ENCODE results near the gene NEURL3. TPM values are rescaled to one million over a fixed set of nuclear protein-coding genes. Genes with fewer than 3 reads are reported as not detected.
"Not testable (repeated sequence)": the region's sequence is repeated elsewhere in the genome, so short reads cannot be mapped to it uniquely, and the experiment has no call there.

The NEURL3 gene
- total and polyA plus RNA-seq, 5 experiments from 2014 or later, result 0.16 to 0.39 TPM; not detected in 3

DNA sequence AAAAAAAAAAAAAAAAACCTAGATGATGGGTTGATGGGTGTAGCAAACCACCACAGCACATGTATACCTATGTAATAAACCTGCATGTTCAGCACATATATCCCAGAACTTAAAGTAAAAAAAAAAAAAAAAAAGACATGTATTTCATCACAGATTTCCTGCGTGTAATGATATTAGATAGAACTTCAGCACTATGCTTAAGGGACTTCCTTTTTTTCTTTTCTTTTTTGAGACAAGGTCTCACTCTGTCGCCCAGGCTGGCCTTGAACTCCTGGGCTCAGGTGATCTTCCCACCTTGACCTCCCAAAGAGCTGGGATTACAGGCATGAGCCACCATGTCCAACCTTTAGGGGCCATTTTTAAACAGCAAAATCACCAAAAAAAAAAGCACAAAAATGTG, 42.0 kb downstream of the NEURL3 start:
- peaks cover 0 to 19% (median 3%) of the 10 kb centered on the region in 9 donors for H3K9me3 Mint-ChIP-seq

DNA sequence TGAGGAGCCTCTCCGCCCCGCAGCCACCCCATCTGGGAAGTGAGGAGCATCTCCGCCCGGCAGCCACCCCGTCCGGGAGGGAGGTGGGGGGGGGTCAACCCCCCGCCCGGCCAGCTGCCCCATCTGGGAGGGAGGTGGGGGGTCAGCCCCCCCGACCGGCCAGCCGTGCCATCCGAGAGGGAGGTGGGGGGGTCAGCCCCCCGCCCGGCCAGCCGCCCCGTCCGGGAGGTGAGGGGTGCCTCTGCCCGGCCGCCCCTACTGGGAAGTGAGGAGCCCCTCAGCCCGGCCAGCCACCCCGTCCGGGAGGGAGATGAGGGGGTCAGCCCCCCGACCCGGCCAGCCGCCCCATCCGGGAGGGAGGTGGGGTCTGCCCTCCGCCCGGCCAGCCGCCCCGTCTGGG, 43.5 kb downstream of the NEURL3 start:
- peaks cover 0 to 19% (median 3%) of the 10 kb centered on the region in 9 donors for H3K9me3 Mint-ChIP-seq
- ATAC-seq, H3K27me3 Mint-ChIP-seq, POLR2A ChIA-PET, DNase-seq, H3K36me3 Mint-ChIP-seq, H3K27ac Mint-ChIP-seq, H3K4me3 Mint-ChIP-seq, H3K4me1 Mint-ChIP-seq: not testable (repeated sequence)

More for the DNA sequence above, 42.0 kb downstream of the NEURL3 start:
- no peak for ATAC-seq
- no peak for DNase-seq
- Mint-ChIP-seq H3K27ac (no peak overlapping the region), H3K36me3 (peaks cover 0 to 5% (median 0%) of the 10 kb centered on the region in 3 donors), H3K27me3 (no peaks in the 10 kb centered on the region), H3K4me1 (no peaks in the 10 kb centered on the region), H3K4me3 (no peak overlapping the region)
- POLR2A ChIA-PET, result no interaction called here

DNA sequence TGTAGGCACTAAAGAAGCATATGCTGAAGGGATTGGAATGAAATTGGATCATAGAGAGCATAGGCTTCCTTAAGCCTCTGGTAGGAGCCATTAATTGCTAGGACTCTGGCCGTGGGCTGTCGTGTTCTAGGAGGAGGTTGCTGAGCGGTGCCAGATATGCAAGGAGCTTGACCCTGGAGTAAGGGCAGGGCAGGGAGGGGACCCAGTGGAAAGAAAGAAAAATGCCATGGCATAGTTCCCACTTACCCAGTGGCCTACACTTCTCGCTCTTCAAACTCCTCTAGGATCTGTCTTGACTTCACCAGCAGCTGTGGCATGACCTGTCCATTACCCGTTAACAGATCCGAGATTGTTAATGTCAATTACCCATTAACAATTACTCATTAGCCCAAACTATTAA, 53.1 kb downstream of the NEURL3 start:
- no peak for ATAC-seq
- no peaks in the 10 kb centered on the region for H3K36me3 Mint-ChIP-seq
- H3K4me1 Mint-ChIP-seq, result no peaks in the 10 kb centered on the region
- no peaks in the 10 kb centered on the region for H3K27me3 Mint-ChIP-seq
- DNase-seq, result no peak
- no peak overlapping the region for H3K4me3 Mint-ChIP-seq
- peaks cover 0 to 3% (median 0%) of the 10 kb centered on the region in 9 donors for H3K9me3 Mint-ChIP-seq
- POLR2A ChIA-PET, result no interaction called here
- no peak overlapping the region for H3K27ac Mint-ChIP-seq

DNA sequence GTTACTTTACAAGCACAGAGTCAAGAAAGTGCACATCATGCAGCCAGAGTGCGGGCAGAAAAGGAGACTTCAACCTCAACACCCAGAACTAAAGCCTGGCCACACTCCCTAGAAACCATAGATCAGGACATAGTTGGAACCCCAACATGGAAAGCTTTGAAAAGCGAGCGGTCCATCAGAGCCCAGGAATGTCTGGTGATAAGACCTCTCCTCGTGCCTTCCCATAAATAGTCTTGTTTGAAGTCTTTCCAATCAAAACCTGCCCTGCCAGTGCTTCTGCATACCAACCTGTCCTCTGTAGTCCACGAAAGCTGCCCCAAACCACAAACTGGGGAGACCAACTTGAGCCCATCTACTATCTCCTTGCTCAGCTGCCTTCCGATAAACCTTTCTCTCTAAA, 55.5 kb downstream of the NEURL3 start:
- H3K27me3 Mint-ChIP-seq, result no peaks in the 10 kb centered on the region
- ATAC-seq (no peak), DNase-seq (no peak)
- H3K4me1 Mint-ChIP-seq, result no peaks in the 10 kb centered on the region
- POLR2A ChIA-PET, result no interaction called here
- H3K36me3 Mint-ChIP-seq, result no peaks in the 10 kb centered on the region
- H3K27ac Mint-ChIP-seq, result no peak overlapping the region
- H3K4me3 Mint-ChIP-seq, result no peak overlapping the region
- H3K9me3 Mint-ChIP-seq, result peaks cover 0 to 3% (median 0%) of the 10 kb centered on the region in 9 donors

DNA sequence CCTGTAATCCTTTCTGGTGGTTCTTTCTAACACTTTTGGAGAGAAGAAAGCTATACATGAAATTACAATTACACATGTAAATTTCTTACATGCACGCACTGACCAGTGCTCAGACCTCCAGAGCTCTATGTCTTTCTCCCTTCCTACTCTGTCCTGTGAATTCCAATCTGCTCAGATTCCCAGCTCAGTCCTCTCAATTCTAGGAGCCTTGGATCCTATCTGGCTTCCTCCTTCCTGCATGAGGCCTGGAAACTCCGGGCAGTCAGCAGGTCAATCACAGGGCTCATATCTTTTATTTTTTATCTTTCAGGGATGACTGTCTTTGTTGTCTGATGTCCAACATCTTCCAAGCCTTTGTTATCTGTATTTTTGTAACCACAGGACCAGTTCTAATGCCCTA, 56.0 kb downstream of the NEURL3 start:
- no peaks in the 10 kb centered on the region for H3K27me3 Mint-ChIP-seq
- H3K36me3 Mint-ChIP-seq, result no peaks in the 10 kb centered on the region
- POLR2A ChIA-PET, result no interaction called here
- no peak overlapping the region for H3K4me3 Mint-ChIP-seq
- no peak for DNase-seq
- H3K4me1 Mint-ChIP-seq, result no peaks in the 10 kb centered on the region
- H3K27ac Mint-ChIP-seq, result no peak overlapping the region
- H3K9me3 Mint-ChIP-seq, result peaks cover 0 to 3% (median 0%) of the 10 kb centered on the region in 9 donors
- no peak for ATAC-seq

DNA sequence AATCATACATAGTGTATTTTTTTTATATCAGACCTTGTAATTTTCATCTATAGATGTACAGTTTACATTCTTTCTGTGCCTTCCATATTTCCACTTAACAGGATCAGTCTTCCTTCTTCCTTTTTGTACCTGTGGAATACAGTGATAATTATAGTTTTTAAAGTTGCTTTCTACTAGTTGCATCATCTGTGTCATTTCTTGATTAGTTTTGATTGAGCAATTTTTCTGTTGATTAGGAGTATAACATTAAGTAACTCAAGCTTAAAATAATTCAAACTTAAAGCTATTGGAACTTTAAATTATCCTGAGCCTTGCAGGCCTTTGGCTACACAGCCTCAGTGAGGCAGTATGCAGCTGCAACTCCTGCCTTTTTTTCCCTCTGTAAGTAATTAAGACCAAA, 57.4 kb downstream of the NEURL3 start:
- no peak overlapping the region for H3K4me3 Mint-ChIP-seq
- H3K9me3 Mint-ChIP-seq, result peaks cover 0 to 6% (median 0%) of the 10 kb centered on the region in 9 donors
- ATAC-seq, result no peak
- no peaks in the 10 kb centered on the region for H3K27me3 Mint-ChIP-seq
- no peaks in the 10 kb centered on the region for H3K36me3 Mint-ChIP-seq
- H3K27ac Mint-ChIP-seq, result no peak overlapping the region
- POLR2A ChIA-PET, result no interaction called here
- no peak for DNase-seq
- no peaks in the 10 kb centered on the region for H3K4me1 Mint-ChIP-seq

Other genes with a start within 250 kb of the NEURL3 start
- 10 to 100 TPM; 32.2 to 39.5 TPM for gene TMEM127, start 239.4 kb downstream of the NEURL3 start, total RNA-seq
- 10 to 100 TPM; 22.1 to 35.7 (median 22.3) TPM for gene TMEM127, start 239.4 kb downstream of the NEURL3 start, polyA plus RNA-seq
- 10 to 100 TPM; 86.3 to 88.6 TPM for gene CIAO1, start 239.1 kb downstream of the NEURL3 start, total RNA-seq
- 100 to 1,000 TPM in 1 of 3 donors, 10 to 100 TPM in 2; 85.5 to 106 (median 95.2) TPM for gene CIAO1, start 239.1 kb downstream of the NEURL3 start, polyA plus RNA-seq
- gene SNRNP200, start 199.8 kb downstream of the NEURL3 start, total RNA-seq, result 100 to 1,000 TPM; 237 to 246 TPM
- gene SNRNP200, start 199.8 kb downstream of the NEURL3 start, polyA plus RNA-seq, result 100 to 1,000 TPM in 1 of 3 donors, 10 to 100 TPM in 2; 61.8 to 111 (median 90.3) TPM
- 1 to 10 TPM; 1.4 to 1.8 TPM for gene ITPRIPL1, start 180.0 kb downstream of the NEURL3 start, total RNA-seq
- gene ITPRIPL1, start 180.0 kb downstream of the NEURL3 start, polyA plus RNA-seq, result 1 to 10 TPM in 1 of 3 donors, under 1 TPM in 2; 0.47 to 8.6 (median 0.94) TPM
- under 1 TPM; 0.26 to 0.77 TPM for gene NCAPH, start 169.6 kb downstream of the NEURL3 start, total RNA-seq
- under 1 TPM in 2 of 3 donors, not detected in 1; 0.52 to 0.86 TPM for gene NCAPH, start 169.6 kb downstream of the NEURL3 start, polyA plus RNA-seq
- gene ARID5A, start 31.4 kb upstream of the NEURL3 start, total RNA-seq, result 100 to 1,000 TPM; 100 to 108 TPM
- 100 to 1,000 TPM in 1 of 3 donors, 10 to 100 TPM in 2; 41.7 to 101 (median 55.2) TPM for gene ARID5A, start 31.4 kb upstream of the NEURL3 start, polyA plus RNA-seq
- 10 to 100 TPM; 57.6 to 61.8 TPM for gene KANSL3, start 133.0 kb upstream of the NEURL3 start, total RNA-seq
- gene KANSL3, start 133.0 kb upstream of the NEURL3 start, polyA plus RNA-seq, result 10 to 100 TPM in 2 of 3 donors, 1 to 10 TPM in 1; 8.3 to 18.2 (median 11.4) TPM
- gene FER1L5, start 137.4 kb upstream of the NEURL3 start, total RNA-seq, result not detected
- under 1 TPM in 1 of 3 donors, not detected in 2; 0.02 TPM for gene FER1L5, start 137.4 kb upstream of the NEURL3 start, polyA plus RNA-seq
- gene LMAN2L, start 234.7 kb upstream of the NEURL3 start, total RNA-seq, result 1 to 10 TPM; 7.4 to 9.1 TPM
- gene LMAN2L, start 234.7 kb upstream of the NEURL3 start, polyA plus RNA-seq, result 10 to 100 TPM; 20.9 to 21.3 (median 21.3) TPM